NCI-H1694 treated with DMSO at 0.1 percent for 48 hours (cell line): ENCODE measurements around the gene OR7D2.

ENCODE experiments used
- DNase-seq: peaks from one replicate; lab custom pipeline; 2025; lab: John Stamatoyannopoulos, UW

The OR7D2 gene

DNA sequence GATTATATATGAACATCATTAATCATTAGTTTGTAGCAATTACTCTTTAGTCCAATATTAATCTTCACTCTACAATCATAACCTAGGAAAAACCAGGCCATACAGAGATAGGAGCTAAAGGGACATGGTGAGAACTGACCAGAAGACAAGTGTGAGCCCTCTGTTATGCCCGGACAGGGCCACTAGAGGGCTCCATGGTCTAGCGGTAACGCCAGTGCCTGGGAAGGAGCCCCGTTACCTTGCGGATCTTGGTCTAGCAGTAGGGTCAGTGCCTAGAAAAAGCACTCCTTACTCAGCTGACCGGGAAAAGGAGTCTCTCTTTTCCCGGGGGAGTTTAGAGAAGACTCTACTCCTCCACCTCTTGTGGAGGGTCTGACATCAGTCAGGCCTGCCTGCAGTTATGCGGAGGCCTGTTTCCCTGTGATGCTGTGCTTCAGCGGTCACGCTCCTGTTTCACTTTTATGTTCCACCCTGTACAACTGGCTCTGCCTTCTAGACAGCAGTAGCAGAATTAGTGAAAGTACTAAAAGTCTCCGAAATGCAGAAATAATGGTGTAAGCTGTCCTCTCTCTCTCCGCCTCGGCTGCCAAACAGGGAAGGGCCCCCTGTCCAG is 26.8 kb downstream of the OR7D2 start:
- peak; percentile 8 for DNase-seq

DNA sequence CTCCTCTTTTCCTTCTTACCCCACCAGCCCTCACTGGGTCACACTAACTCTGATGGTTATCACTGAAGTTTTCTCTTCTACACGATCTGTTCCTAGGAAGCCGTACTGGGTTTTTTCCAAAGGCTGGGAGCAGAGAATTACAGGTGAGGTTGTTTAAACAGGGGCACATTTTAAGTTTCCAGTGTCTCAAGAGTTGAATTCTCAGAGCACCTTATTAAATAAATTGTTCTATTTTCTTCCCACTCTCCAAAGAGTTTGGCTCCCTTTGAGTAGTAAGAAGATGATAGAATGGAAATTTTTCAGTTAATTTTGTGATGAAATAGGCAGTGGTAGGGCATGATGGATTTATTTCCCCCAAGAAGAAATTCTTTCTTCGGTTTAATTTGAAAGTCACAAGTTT is 40.7 kb downstream of the OR7D2 start, which contains the start of gene OR7D4:
TSS of gene OR7D4 (minus strand) at position 101 of the 400 bp plus-strand sequence. CDS start 4,752 bp downstream, outside the sequence.
- no peak for DNase-seq
